A549 (cell line): ENCODE data around the gene FHIT.

ENCODE experiments used
- CHD2 ChIP-seq: fragments of 150-350 bp; IDR thresholded peaks from 2 replicates; pipeline ENCODE4 v1.6.1; 2014; ENCODE audit warnings: low read length; ENCODE audit not compliant: partially characterized antibody
- HOXA7 ChIP-seq: fragments of 250-450 bp; sonication (Bioruptor Pico); IDR thresholded peaks from 2 replicates; pipeline ENCODE4 v1.5.0; 2020; ENCODE audit warnings: mild to moderate bottlenecking, moderate library complexity
- TF ChIP-seq, protein P1 (sequence below): fragments of >200 bp; sonication (Bioruptor Twin); formaldehyde crosslinking; IDR thresholded peaks from 3 replicates; pipeline ENCODE4 v1.5.1; 2016

DNA sequence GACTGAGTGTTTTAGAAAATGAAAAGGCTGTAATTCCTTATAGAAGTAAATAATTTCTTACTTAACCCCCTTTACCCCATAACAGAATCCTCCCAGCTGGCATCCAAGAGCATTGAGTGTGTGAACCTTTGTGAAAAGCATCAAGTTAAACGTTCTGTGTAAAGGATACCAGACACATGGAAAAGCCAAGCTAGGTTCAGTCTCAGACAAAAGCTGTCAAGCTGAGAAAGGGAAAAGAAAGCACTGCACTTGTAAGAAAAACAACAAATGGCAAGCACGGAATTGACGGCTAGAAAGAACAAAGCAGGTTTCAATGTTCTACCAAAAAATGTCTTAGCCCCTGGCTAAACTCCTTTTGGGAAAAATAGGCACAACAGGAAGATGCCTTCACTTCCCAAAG, 176.5 kb downstream of the FHIT start:
- TF ChIP-seq HOXA7 (no peak), CHD2 (no peak)
- TF ChIP-seq, protein P1, sequence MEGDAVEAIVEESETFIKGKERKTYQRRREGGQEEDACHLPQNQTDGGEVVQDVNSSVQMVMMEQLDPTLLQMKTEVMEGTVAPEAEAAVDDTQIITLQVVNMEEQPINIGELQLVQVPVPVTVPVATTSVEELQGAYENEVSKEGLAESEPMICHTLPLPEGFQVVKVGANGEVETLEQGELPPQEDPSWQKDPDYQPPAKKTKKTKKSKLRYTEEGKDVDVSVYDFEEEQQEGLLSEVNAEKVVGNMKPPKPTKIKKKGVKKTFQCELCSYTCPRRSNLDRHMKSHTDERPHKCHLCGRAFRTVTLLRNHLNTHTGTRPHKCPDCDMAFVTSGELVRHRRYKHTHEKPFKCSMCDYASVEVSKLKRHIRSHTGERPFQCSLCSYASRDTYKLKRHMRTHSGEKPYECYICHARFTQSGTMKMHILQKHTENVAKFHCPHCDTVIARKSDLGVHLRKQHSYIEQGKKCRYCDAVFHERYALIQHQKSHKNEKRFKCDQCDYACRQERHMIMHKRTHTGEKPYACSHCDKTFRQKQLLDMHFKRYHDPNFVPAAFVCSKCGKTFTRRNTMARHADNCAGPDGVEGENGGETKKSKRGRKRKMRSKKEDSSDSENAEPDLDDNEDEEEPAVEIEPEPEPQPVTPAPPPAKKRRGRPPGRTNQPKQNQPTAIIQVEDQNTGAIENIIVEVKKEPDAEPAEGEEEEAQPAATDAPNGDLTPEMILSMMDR: no peak
